ENCODE results near the gene SPPL3. TPM values are rescaled to one million over a fixed set of nuclear protein-coding genes. Genes with fewer than 3 reads are reported as not detected.

The SPPL3 gene
- total RNA-seq, 1 donor from 2014 or later: 28.2 TPM

DNA sequence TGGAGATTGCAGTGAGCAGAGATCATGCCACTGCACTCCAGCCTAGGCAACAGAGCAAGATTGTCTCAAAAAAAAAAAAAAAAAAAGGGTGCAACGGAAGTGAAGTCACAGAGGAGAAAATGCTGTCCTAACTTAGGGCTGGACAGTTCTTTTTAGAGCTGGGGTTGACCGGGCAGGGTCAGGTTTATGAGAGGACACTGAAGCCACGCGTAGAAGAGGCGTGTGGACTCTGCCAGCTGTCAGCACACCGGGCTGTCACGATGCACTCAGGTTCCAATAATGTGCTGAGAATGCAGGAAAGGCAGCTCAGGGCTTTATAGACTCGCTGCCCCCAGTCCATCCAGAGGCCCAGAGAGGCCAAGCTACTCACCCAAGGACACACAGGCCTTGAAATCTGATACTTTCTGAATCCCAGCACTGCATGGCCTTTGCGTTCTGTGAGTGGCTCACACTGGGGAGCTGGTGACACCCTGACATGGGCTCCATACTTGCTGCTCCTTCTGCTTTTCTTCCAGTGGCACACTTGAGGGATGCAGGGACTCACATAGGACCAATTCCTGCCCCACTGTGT, 28.9 kb upstream of the SPPL3 start:
- Mint-ChIP-seq H3K9me3 (no peaks in the 10 kb centered on the region), H3K4me3 (no peak overlapping the region), H3K4me1 (no peaks in the 10 kb centered on the region), H3K36me3 (ENCODE audit: low read depth) (no peaks in the 10 kb centered on the region), H3K27me3 (peaks cover 4% of the 10 kb centered on the region), H3K27ac (no peak overlapping the region)
- DNase-seq: no peak
- intact Hi-C loops (cut with micrococcal nuclease): no loop called here

DNA sequence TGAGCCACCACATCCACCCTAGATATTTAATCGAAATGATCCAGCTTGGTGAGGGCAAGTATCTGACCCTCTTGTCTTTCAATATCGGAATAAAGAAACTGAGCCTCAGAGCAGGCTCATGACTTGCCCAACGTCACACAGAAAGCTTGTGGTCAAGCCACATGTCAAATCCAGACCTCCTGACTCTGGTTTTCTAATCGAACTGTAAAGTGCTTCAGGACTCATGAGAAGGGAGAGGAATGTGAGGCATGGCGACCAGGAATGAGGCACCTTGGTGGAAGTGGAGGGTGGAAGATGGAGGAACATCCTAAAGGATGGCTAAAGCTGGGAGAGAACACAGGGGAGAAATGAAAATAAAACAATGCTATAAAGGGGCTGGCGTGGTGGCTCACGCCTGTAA, 27.9 kb upstream of the SPPL3 start:
- no peak for DNase-seq
- H3K27me3 Mint-ChIP-seq: no peaks in the 10 kb centered on the region
- no peak overlapping the region for H3K27ac Mint-ChIP-seq
- H3K9me3 Mint-ChIP-seq: no peaks in the 10 kb centered on the region
- no peaks in the 10 kb centered on the region for H3K36me3 Mint-ChIP-seq (ENCODE audit: low read depth)
- intact Hi-C loops (cut with micrococcal nuclease): no loop called here
- H3K4me3 Mint-ChIP-seq: no peak overlapping the region
- H3K4me1 Mint-ChIP-seq: no peaks in the 10 kb centered on the region

DNA sequence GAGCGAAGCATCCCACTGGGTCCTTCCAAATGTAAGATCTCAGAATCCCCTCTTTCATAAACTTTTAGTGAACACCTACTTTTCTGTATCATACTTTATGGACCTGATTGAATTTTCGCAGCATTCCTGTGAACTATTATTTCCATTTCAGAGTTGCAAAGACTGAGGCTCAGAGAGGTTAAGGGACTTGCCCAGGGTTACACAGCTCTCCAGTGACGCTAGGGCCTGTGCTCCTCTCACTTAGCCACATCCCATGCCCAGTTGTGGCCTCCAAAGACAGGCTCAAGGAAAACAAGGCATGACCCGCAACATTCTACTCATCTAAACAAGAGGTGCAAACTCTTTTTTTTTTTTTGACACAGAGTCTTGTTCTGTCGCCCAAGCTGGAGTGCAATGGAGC, 25.9 kb upstream of the SPPL3 start:
- intact Hi-C loops (cut with micrococcal nuclease): no loop called here
- Mint-ChIP-seq H3K27ac (no peak overlapping the region), H3K4me3 (no peak overlapping the region), H3K36me3 (ENCODE audit: low read depth) (no peaks in the 10 kb centered on the region), H3K4me1 (no peaks in the 10 kb centered on the region), H3K27me3 (no peaks in the 10 kb centered on the region), H3K9me3 (no peaks in the 10 kb centered on the region)
- DNase-seq: no peak

DNA sequence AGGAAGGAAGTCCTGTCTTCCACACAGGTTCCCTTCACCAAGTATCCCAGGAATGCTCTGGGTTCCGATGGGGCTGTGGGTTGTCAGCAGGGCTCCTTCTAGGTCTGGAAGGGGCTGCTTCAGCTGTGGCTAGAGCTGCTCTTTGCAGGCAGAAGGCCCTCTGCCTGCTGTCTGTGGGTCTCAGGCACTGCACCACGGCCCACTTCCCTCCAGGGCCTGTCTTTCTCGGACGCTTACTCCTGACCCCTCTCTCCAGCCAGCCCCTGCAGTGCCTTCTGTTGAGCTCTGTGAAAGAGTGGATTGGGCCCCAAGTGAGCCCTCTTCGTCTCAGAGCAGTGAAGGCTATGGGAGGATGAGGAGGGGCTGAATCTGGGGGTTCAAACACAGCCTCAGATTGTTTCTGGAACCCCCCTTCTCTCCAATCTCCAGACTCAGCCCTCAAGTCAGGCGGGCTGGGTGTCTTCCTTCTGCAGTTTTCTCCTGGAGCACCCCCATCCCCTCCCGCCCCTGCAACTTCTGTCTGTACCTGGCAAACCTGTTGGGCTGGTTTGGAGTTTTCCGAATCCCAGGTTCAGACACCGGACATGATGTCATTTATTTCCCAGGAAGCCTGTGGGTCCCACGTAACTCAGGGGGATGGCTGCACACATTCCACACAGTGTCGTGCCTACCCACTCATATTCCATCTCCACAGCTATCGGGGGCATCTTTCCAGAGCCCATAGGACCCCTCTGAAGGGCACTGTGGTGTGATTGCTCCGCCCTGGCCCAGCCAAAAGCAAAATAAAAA, 24.9 kb upstream of the SPPL3 start:
- intact Hi-C loops (cut with micrococcal nuclease): no loop called here
- Mint-ChIP-seq H3K36me3 (ENCODE audit: low read depth) (no peaks in the 10 kb centered on the region), H3K27me3 (no peaks in the 10 kb centered on the region), H3K27ac (no peak overlapping the region), H3K4me3 (no peak overlapping the region), H3K4me1 (no peaks in the 10 kb centered on the region), H3K9me3 (no peaks in the 10 kb centered on the region)
- no peak for DNase-seq

DNA sequence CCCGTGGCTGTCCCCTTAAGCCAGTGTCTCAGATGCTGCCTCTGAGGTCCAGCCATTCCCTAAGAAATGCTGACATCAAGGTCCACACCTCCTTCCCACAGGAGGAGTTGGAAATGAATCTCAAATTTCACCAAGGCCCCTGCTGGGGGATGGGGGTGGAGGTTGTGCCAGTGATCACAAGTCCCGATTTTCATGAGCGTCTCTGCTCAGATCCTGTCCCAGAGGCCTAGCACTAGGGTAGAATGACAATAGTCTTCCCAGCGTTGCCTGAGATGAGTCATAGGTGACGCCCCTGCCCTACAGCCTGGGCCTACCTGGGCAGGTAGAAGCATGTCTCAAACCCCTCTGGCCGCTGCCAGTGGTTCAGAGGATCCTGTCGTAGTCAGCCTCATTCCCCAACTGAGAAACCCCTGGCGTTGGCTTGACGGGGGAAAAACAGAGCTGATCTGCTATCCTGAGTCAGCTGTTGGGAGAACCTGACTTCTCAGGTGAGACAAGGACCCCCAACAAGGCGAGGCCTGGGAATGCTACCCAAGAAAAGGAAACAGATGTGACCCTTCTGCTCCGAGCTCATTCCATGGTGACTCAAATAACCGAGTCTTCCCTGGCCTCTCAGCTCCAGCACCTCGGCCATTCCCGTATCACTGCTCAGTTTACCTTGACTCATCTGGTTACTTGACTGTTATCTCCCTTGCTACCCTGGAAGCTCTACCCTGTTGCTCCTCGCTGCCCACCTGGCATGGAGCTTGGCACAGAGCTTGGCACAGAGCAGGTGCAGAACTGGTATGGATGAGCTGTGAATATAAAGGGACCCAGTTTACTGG, 21.8 kb upstream of the SPPL3 start:
- no peaks in the 10 kb centered on the region for H3K9me3 Mint-ChIP-seq
- H3K27me3 Mint-ChIP-seq: no peaks in the 10 kb centered on the region
- no peak overlapping the region for H3K27ac Mint-ChIP-seq
- H3K4me1 Mint-ChIP-seq: no peaks in the 10 kb centered on the region
- no peak for DNase-seq
- H3K36me3 Mint-ChIP-seq (ENCODE audit: low read depth): no peaks in the 10 kb centered on the region
- intact Hi-C loops (cut with micrococcal nuclease): no loop called here
- H3K4me3 Mint-ChIP-seq: no peak overlapping the region

DNA sequence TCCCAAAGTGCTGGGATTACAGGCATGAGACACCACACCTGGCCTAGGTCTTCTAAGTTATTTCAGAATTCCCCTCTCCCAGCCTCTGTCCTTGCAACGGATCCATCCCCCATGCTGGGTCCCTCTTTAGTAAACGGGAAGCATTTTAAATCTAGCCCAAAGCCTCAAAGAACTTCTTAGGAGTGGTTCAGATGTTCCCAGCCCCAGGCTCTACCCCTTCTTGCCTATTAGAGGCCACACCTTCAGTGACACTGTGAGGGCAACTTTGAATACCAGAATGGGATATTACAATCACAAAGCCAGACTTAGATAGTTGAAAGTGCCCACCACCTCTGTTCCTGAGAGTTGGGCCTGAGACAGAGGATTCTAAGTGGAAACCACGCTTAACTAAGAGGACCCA, 18.1 kb upstream of the SPPL3 start:
- Mint-ChIP-seq H3K4me1 (no peaks in the 10 kb centered on the region), H3K4me3 (no peak overlapping the region), H3K36me3 (ENCODE audit: low read depth) (no peaks in the 10 kb centered on the region), H3K27ac (no peak overlapping the region), H3K9me3 (no peaks in the 10 kb centered on the region), H3K27me3 (no peaks in the 10 kb centered on the region)
- intact Hi-C loops (cut with micrococcal nuclease): no loop called here
- DNase-seq: no peak

DNA sequence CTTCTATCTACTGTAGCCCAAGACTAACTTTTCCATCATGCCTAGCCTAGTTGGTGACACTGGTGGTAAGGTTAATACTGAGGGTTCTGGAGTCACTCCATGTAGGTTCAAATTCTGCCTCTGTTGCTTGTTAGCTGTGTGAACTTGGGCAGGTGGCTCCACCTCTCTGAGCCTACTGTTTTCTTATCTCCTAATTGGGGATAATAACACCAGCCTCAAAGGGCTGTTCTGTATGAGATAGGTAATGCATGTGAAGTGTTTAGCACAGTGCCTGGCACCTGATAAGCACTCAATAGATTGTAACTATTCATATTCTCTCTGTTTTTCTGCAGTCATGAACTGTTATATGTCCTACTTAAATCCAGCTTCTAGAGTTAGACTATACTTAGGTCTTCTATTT, 17.5 kb upstream of the SPPL3 start:
- H3K36me3 Mint-ChIP-seq (ENCODE audit: low read depth): no peaks in the 10 kb centered on the region
- peaks cover 4% of the 10 kb centered on the region for H3K9me3 Mint-ChIP-seq
- H3K27ac Mint-ChIP-seq: no peak overlapping the region
- H3K4me1 Mint-ChIP-seq: no peaks in the 10 kb centered on the region
- H3K4me3 Mint-ChIP-seq: no peak overlapping the region
- no peaks in the 10 kb centered on the region for H3K27me3 Mint-ChIP-seq
- intact Hi-C loops (cut with micrococcal nuclease): no loop called here
- DNase-seq: no peak

DNA sequence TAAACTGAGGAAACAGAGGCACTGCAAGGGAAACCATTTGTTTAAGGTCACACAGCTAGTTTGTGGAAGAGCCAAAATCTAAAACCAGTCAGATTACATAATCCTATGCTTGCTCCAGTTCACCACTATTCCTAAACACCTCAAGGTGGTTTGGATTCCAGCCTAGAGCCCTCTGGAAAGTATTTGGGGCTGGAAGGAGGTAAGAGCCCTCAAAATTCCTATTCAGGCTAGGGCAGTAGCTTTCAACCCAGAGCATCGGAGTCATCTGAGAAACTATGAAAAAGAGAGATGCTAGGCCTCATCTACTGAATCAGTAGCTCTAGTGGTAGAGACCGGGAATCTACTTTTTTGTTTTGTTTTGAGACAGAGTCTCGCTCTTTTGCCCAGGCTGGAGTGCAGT, 16.0 kb upstream of the SPPL3 start:
- Mint-ChIP-seq H3K27ac (no peak overlapping the region), H3K27me3 (no peaks in the 10 kb centered on the region), H3K9me3 (peaks cover 6% of the 10 kb centered on the region), H3K4me1 (no peaks in the 10 kb centered on the region), H3K36me3 (ENCODE audit: low read depth) (no peaks in the 10 kb centered on the region), H3K4me3 (no peak overlapping the region)
- intact Hi-C loops (cut with micrococcal nuclease): no loop called here
- DNase-seq: no peak

DNA sequence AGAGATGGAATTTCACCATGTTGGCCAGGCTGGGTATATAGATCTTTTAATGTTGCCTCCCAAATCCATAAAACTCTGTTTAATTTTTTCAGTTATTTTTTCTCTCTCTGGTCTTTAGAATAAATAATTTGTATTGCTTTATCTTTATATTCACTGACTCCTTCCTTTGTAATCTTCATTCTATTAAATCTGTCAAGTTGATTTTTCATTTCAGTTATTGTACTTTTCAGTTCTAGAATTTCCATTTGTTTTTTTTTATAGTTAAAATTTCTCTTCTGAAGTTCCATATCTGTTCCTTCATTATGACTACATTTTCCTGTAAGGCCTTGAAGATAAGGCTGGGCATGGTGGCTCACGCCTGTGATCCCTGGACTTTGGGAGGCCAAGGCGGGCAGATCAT, 13.6 kb upstream of the SPPL3 start:
- no peaks in the 10 kb centered on the region for H3K36me3 Mint-ChIP-seq (ENCODE audit: low read depth)
- H3K27ac Mint-ChIP-seq: no peak overlapping the region
- no peak for DNase-seq
- no peak overlapping the region for H3K4me3 Mint-ChIP-seq
- peaks cover 6% of the 10 kb centered on the region for H3K9me3 Mint-ChIP-seq
- intact Hi-C loops (cut with micrococcal nuclease): no loop called here
- no peaks in the 10 kb centered on the region for H3K27me3 Mint-ChIP-seq
- H3K4me1 Mint-ChIP-seq: no peaks in the 10 kb centered on the region

DNA sequence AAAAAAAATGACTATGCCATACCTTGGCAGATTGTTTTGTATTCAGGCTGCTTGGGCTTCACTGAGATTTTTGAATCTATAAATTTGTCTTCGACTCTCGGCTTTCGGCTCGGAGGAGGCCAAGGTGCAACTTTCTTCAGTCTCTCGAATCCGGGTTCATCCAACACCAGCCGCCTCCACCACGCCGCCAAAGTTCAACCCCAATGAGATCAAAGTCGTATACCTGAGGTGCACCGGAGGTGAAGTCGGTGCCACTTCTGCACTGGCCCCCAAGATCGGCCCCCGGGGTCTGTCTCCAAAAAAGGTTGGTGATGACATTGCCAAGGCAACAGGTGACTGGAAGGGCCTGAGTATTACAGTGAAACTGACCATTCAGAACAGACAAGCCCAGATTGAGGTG, 12.4 kb upstream of the SPPL3 start:
- intact Hi-C loops (cut with micrococcal nuclease): no loop called here
- H3K27ac Mint-ChIP-seq: no peak overlapping the region
- peaks cover 6% of the 10 kb centered on the region for H3K9me3 Mint-ChIP-seq
- no peaks in the 10 kb centered on the region for H3K27me3 Mint-ChIP-seq
- no peak overlapping the region for H3K4me3 Mint-ChIP-seq
- H3K4me1 Mint-ChIP-seq: no peaks in the 10 kb centered on the region
- DNase-seq: no peak
- H3K36me3 Mint-ChIP-seq (ENCODE audit: low read depth): no peaks in the 10 kb centered on the region

DNA sequence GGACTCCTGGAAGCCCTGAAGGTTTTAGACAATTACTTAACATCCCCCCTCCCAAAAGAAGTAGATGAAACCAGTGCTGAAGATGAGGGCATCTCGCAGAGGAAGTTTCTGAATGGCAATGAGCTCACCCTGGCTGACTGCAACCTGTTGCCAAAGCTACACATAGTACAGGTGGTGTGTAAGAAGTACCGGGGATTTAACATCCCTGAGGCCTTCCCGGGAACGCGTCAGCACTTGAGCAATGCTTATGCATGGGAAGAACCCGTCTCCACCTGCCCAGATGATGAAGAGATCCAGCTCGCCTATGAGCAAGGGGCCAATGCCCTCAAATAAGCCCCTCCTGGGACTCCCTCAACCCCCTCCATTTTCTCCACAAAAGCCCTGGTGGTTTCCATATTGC, 10.6 kb upstream of the SPPL3 start:
- Mint-ChIP-seq H3K27me3 (peaks cover 4% of the 10 kb centered on the region), H3K36me3 (ENCODE audit: low read depth) (no peaks in the 10 kb centered on the region), H3K27ac (no peak overlapping the region), H3K4me1 (no peaks in the 10 kb centered on the region), H3K4me3 (no peak overlapping the region), H3K9me3 (peaks cover 6% of the 10 kb centered on the region)
- no peak for DNase-seq
- intact Hi-C loops (cut with micrococcal nuclease): no loop called here

DNA sequence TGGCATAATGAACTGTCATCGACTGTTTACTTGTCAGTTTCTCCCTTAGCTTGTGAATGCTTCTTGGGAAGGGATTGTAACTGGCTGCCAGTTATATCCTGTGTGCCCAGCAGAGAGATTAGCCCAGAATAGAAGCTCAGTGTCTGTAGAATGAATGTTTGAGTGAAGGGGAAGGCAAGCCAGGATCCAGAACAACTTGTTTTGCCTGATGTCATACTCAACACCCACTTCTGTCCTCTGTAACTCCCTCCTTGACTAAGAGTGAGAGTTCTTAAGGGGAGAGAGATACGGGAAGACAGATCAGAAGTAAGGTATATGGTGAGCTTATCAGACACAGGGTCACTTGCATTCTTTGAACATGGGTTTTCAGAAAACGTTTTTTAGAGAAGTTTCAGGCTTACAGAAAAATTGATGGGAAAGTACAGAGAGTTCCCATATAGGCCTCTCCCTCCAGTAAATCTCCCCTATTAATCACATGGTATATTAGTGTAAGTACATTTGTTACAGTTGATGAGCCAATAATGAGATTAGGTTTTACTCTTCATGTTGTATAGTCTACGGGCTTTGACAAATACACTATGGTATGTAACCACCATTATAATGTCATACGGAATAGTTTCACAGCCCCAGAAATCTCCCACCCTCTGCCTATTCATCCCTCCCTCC, 5.6 kb upstream of the SPPL3 start:
- H3K27me3 Mint-ChIP-seq: peaks cover 4% of the 10 kb centered on the region
- intact Hi-C loops (cut with micrococcal nuclease): no loop called here
- H3K36me3 Mint-ChIP-seq (ENCODE audit: low read depth): no peaks in the 10 kb centered on the region
- H3K4me3 Mint-ChIP-seq: no peak overlapping the region
- DNase-seq: no peak
- H3K9me3 Mint-ChIP-seq: no peaks in the 10 kb centered on the region
- peaks cover 4% of the 10 kb centered on the region for H3K4me1 Mint-ChIP-seq
- H3K27ac Mint-ChIP-seq: no peak overlapping the region

DNA sequence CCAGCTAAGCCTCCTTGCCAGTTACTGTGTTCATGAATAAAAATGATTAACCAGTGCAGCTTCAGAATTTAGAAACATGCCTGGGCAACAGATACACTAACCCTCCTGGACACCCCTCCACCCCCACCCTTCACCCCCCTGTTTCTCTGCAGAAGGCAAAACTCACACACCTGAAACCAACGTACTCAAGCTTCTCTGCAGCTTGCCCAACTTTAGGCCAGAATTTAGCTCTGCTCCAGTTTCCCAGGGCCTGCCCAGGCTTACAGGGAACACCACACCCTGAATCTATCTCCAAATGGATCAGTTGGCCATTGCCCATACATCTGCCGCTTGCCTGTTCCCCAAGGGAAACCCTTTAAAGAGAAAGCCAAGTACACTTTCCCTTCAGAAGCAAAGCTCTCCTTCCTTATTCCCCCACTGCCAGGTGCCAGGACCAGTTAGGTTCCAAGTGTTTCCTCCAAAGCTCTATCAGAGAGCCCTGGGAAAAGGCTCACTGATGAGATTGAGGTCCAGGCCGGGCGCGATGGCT, 1.8 kb upstream of the SPPL3 start:
- H3K4me3 Mint-ChIP-seq: no peak overlapping the region
- H3K27me3 Mint-ChIP-seq: peaks cover 2% of the 10 kb centered on the region
- no peak for DNase-seq
- H3K27ac Mint-ChIP-seq: no peak overlapping the region
- intact Hi-C loops (cut with micrococcal nuclease): no loop called here
- H3K9me3 Mint-ChIP-seq: no peaks in the 10 kb centered on the region
- peaks cover 24% of the 10 kb centered on the region for H3K4me1 Mint-ChIP-seq
- peaks cover 7% of the 10 kb centered on the region for H3K36me3 Mint-ChIP-seq (ENCODE audit: low read depth)
